NCI-H524 treated with DMSO at 0.1 percent for 48 hours (cell line): ENCODE data around the gene KRT2.

Experiments used
- DNase-seq: peaks from one replicate; lab custom pipeline; 2025; lab: John Stamatoyannopoulos, UW

KRT2 gene

GRCh38 chr12:52637299-52637698 is 14.7 kb downstream of the KRT2 start:
- no peak for DNase-seq

GRCh38 chr12:52636592-52637258 is 15.3 kb downstream of the KRT2 start:
- DNase-seq: no peak

- DNase-seq: no peak
Observed at GRCh38 chr12:52636189-52636588, 15.8 kb downstream of the KRT2 start.

GRCh38 chr12:52634266-52635056 is 17.6 kb downstream of the KRT2 start:
- DNase-seq: no peak

GRCh38 chr12:52633383-52633782 is 18.6 kb downstream of the KRT2 start:
- no peak for DNase-seq

- DNase-seq: no peak
Observed at GRCh38 chr12:52632656-52633055, 19.4 kb downstream of the KRT2 start.

GRCh38 chr12:52631676-52632459 is 20.1 kb downstream of the KRT2 start:
- no peak for DNase-seq

GRCh38 chr12:52631264-52631663 is 20.7 kb downstream of the KRT2 start:
- DNase-seq: no peak

- DNase-seq: no peak
Observed at GRCh38 chr12:52630599-52631200, 21.3 kb downstream of the KRT2 start.

- no peak for DNase-seq
Observed at GRCh38 chr12:52630008-52630500, 22.0 kb downstream of the KRT2 start.

GRCh38 chr12:52629281-52630007 is 22.6 kb downstream of the KRT2 start:
- DNase-seq: no peak

- no peak for DNase-seq
Observed at GRCh38 chr12:52628841-52629240, 23.2 kb downstream of the KRT2 start.

- DNase-seq: no peak
Observed at GRCh38 chr12:52628111-52628507, 23.9 kb downstream of the KRT2 start.

GRCh38 chr12:52627395-52628110 is 24.5 kb downstream of the KRT2 start:
- no peak for DNase-seq

GRCh38 chr12:52622349-52622748 is 29.7 kb downstream of the KRT2 start:
- no peak for DNase-seq

GRCh38 chr12:52618866-52619265 is 33.1 kb downstream of the KRT2 start:
- DNase-seq: no peak

GRCh38 chr12:52618216-52618615 is 33.8 kb downstream of the KRT2 start, which contains the start of gene KRT73:
TSS of gene KRT73 (minus strand) at chr12:52618559. CDS start at chr12:52618524, 35 bp downstream.
- DNase-seq: no peak

- no peak for DNase-seq
Observed at GRCh38 chr12:52617403-52617785, 34.6 kb downstream of the KRT2 start.

GRCh38 chr12:52616680-52617402 is 35.2 kb downstream of the KRT2 start:
- no peak for DNase-seq

GRCh38 chr12:52615912-52616311 is 36.1 kb downstream of the KRT2 start:
- DNase-seq: no peak
